SJCRH30 (cell line): Measurements from ENCODE around the gene PATJ. TPM values are rescaled to one million over a fixed set of nuclear protein-coding genes. Genes with fewer than 3 reads are reported as not detected.

Source experiments
- DNase-seq, 2 experiments: peaks; one replicate each; pipeline ENCODE4 v3.0.0-alpha.2; 2015 to 2020
- H3K27ac ChIP-seq: fragments of 250-450 bp; sonication (Bioruptor Pico); 2 replicates; pipeline ENCODE4 v1.5.1; 2020; ENCODE audit warnings: mild to moderate bottlenecking, moderate library complexity
- H3K27me3 ChIP-seq: fragments of 250-450 bp; sonication (Bioruptor Pico); 2 replicates; pipeline ENCODE4 v1.5.1; 2020; ENCODE audit warnings: mild to moderate bottlenecking, moderate library complexity
- H3K36me3 ChIP-seq: fragments of 250-450 bp; sonication (Bioruptor Pico); 2 replicates; pipeline ENCODE4 v1.5.1; 2020; ENCODE audit warnings: mild to moderate bottlenecking, moderate library complexity
- H3K4me1 ChIP-seq: fragments of 250-450 bp; sonication (Bioruptor Pico); 2 replicates; pipeline ENCODE4 v1.5.1; 2020; ENCODE audit warnings: mild to moderate bottlenecking, moderate library complexity
- H3K4me3 ChIP-seq: fragments of 250-450 bp; sonication (Bioruptor Pico); 2 replicates; pipeline ENCODE4 v1.5.1; 2020; ENCODE audit warnings: mild to moderate bottlenecking, moderate library complexity
- H3K9me3 ChIP-seq: fragments of 250-450 bp; sonication (Bioruptor Pico); replicated peaks from 2 replicates; pipeline ENCODE4 v1.5.1; 2020; ENCODE audit warnings: mild to moderate bottlenecking, moderate library complexity
- total RNA-seq: library from RNA; depleted of rRNA; stranded (reverse); fragments of >200 nt; shearing (Covaris generic); gene quantifications from 2 replicates; pipeline ENCODE4 v1.2.3, GENCODE V29; 2014

Gene PATJ
- total RNA-seq, 1 experiment from 2014 or later, result 4.0 TPM

- DNase-seq, result no peak
- Histone ChIP-seq H3K27ac (no peak overlapping the region), H3K9me3 (no peaks in the 10 kb centered on the region), H3K36me3 (no peaks in the 10 kb centered on the region), H3K4me1 (no peaks in the 10 kb centered on the region), H3K4me3 (no peak overlapping the region), H3K27me3 (no peaks in the 10 kb centered on the region)
Observed at GRCh38 chr1:62088439-62088838, 346.2 kb downstream of the PATJ start.

DNA sequence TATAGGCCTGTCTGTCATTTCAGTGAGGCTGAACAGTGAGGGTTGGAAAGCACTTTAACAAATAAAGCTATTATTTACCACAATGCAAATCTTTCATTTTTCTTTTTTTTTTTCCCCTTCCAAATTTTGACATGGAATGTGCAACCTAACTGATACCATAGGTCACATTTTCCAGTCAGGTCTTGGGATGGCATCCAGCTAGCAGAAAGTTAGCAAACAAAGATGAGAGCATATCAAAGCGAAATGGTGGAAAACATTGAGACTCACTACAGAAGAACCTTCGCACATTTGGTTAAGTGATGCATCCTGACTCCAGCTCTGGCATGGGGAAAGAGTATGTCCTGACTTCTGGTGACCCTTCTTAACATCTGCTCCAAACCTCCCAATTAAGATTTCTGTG lies 347.3 kb downstream of the PATJ start:
- H3K9me3 ChIP-seq, result no peaks in the 10 kb centered on the region

DNA sequence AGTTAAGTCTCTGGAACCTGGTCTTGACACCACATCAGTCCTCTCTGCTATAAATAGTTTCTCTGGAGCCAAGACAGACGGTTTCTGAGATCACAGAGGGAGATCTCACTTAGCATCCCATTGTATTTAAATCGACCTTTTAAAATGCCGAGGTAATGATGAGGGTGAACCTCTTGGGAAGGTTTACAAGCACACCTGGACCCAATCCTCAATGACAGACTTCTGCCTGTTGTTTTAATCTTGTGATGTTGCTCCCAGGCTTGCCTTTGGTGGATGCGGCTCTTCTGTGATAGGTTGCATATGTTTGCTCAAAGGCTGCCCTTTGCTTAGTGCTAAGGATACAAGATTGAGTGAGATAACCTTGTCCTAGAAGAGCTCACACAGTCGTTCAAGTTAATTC lies 347.7 kb downstream of the PATJ start:
- no peaks in the 10 kb centered on the region for H3K9me3 ChIP-seq
- H3K27me3 ChIP-seq, result no peaks in the 10 kb centered on the region
- no peak overlapping the region for H3K27ac ChIP-seq
- no peak for DNase-seq
- H3K36me3 ChIP-seq, result no peaks in the 10 kb centered on the region
- H3K4me1 ChIP-seq, result no peaks in the 10 kb centered on the region
- no peak overlapping the region for H3K4me3 ChIP-seq

More for the DNA sequence above, 347.3 kb downstream of the PATJ start:
- Histone ChIP-seq H3K4me3 (no peak overlapping the region), H3K4me1 (no peaks in the 10 kb centered on the region), H3K27ac (no peak overlapping the region), H3K27me3 (no peaks in the 10 kb centered on the region), H3K36me3 (no peaks in the 10 kb centered on the region)
- DNase-seq, result no peak

- Histone ChIP-seq H3K27me3 (no peaks in the 10 kb centered on the region), H3K27ac (no peak overlapping the region), H3K36me3 (no peaks in the 10 kb centered on the region), H3K4me1 (no peaks in the 10 kb centered on the region), H3K4me3 (no peak overlapping the region), H3K9me3 (no peaks in the 10 kb centered on the region)
- no peak for DNase-seq
Observed at GRCh38 chr1:62092110-62092509, 349.8 kb downstream of the PATJ start.

GRCh38 chr1:62093261-62093660 lies 351.0 kb downstream of the PATJ start:
- DNase-seq, result no peak
- Histone ChIP-seq H3K9me3 (no peaks in the 10 kb centered on the region), H3K27ac (no peak overlapping the region), H3K4me1 (no peaks in the 10 kb centered on the region), H3K36me3 (no peaks in the 10 kb centered on the region), H3K4me3 (no peak overlapping the region), H3K27me3 (no peaks in the 10 kb centered on the region)

DNA sequence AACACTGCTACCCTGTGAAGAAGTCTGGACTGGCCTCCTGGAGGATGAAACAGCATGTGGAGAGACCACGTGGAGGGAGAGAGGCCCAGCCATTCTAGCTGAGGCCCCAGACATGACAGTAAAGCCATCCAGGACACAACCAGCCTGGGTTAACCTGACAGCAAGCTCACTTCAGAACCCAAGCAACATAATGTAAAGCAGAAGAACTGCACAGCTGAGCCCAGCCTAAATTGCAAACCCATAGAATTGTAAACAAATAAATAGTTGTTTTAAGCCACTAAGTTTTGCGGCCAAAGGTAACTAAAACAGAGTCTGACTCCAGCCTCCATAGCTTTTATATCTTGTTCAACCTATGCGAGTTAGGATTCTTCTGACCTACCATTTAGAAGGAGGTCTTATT lies 355.2 kb downstream of the PATJ start:
- H3K27me3 ChIP-seq, result no peaks in the 10 kb centered on the region
- H3K27ac ChIP-seq, result no peak overlapping the region
- H3K4me1 ChIP-seq, result no peaks in the 10 kb centered on the region
- H3K9me3 ChIP-seq, result no peaks in the 10 kb centered on the region
- DNase-seq, result no peak
- no peak overlapping the region for H3K4me3 ChIP-seq
- H3K36me3 ChIP-seq, result no peaks in the 10 kb centered on the region

GRCh38 chr1:62100442-62100841 lies 358.2 kb downstream of the PATJ start:
- DNase-seq, result no peak
- H3K4me1 ChIP-seq, result no peaks in the 10 kb centered on the region
- H3K4me3 ChIP-seq, result no peak overlapping the region
- no peaks in the 10 kb centered on the region for H3K9me3 ChIP-seq
- H3K36me3 ChIP-seq, result no peaks in the 10 kb centered on the region
- H3K27me3 ChIP-seq, result no peaks in the 10 kb centered on the region
- no peak overlapping the region for H3K27ac ChIP-seq

- Histone ChIP-seq H3K36me3 (no peaks in the 10 kb centered on the region), H3K9me3 (no peaks in the 10 kb centered on the region), H3K4me1 (no peaks in the 10 kb centered on the region), H3K27me3 (no peaks in the 10 kb centered on the region), H3K4me3 (no peak overlapping the region), H3K27ac (no peak overlapping the region)
- no peak for DNase-seq
Observed at GRCh38 chr1:62103846-62104245, 361.6 kb downstream of the PATJ start.

- Histone ChIP-seq H3K27ac (no peak overlapping the region), H3K27me3 (no peaks in the 10 kb centered on the region), H3K36me3 (no peaks in the 10 kb centered on the region), H3K4me3 (no peak overlapping the region), H3K4me1 (no peaks in the 10 kb centered on the region), H3K9me3 (no peaks in the 10 kb centered on the region)
- DNase-seq, result no peak
Observed at GRCh38 chr1:62107923-62108322, 365.6 kb downstream of the PATJ start.

GRCh38 chr1:62109124-62109523 lies 366.8 kb downstream of the PATJ start:
- Histone ChIP-seq H3K27me3 (no peaks in the 10 kb centered on the region), H3K9me3 (no peaks in the 10 kb centered on the region), H3K36me3 (no peaks in the 10 kb centered on the region), H3K27ac (no peak overlapping the region), H3K4me3 (no peak overlapping the region), H3K4me1 (no peaks in the 10 kb centered on the region)
- no peak for DNase-seq

DNA sequence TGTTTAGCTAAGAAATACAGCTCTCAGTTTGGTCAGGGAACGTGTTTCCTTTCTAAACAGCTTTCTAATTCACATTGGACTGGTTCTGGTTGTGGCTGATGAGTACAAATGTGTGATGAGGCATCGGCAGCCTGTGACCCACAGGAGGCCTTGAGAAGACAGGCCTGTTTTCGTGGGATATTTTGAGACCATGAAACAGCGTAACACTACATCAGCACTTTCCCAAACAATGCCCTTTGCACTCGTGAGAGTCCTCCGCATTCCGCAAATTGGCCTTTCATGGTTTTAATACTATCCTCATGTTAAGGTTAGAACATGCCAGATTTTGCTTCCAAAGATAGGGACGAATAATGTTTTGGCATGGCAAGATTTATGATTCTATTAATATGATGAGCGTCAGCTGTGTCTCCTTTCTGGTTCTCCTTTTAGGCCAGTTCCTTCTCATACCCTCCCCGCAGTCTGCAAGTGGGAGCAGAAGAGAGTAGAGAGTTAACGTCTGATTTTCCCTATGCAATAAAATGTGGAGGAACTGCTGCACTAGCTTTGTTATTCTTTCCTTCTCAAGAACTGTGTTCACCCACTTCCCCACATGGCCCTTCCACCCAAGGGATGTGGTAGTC lies 368.0 kb downstream of the PATJ start:
- DNase-seq, result no peak
- H3K27ac ChIP-seq, result no peak overlapping the region
- H3K4me3 ChIP-seq, result no peak overlapping the region
- H3K36me3 ChIP-seq, result no peaks in the 10 kb centered on the region
- no peaks in the 10 kb centered on the region for H3K9me3 ChIP-seq
- H3K27me3 ChIP-seq, result no peaks in the 10 kb centered on the region
- no peaks in the 10 kb centered on the region for H3K4me1 ChIP-seq

- no peak overlapping the region for H3K27ac ChIP-seq
- H3K9me3 ChIP-seq, result no peaks in the 10 kb centered on the region
- no peaks in the 10 kb centered on the region for H3K4me1 ChIP-seq
- no peaks in the 10 kb centered on the region for H3K36me3 ChIP-seq
- no peaks in the 10 kb centered on the region for H3K27me3 ChIP-seq
- H3K4me3 ChIP-seq, result no peak overlapping the region
- DNase-seq, result no peak
Observed at GRCh38 chr1:62111084-62111483, 368.8 kb downstream of the PATJ start.

DNA sequence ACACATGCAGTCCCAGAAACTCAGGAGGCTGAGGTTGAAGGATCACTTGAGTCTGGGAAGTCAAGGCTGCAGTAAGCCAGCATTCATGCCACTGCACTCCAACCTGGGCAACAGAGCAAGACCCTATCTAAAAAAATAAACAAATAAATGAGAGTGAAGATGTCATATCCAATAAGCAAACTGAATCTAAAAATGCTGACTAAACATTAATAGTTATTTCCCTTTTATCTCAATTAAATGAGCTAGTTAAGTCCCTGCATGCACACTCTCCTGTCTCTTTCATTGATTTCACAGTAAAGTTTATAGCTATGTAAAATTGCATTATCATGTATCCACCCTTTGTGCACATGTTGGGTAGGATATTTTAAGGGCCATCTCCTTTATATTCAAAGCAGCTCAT lies 371.2 kb downstream of the PATJ start:
- H3K36me3 ChIP-seq, result no peaks in the 10 kb centered on the region
- no peak overlapping the region for H3K4me3 ChIP-seq
- DNase-seq, result no peak
- no peaks in the 10 kb centered on the region for H3K27me3 ChIP-seq
- no peak overlapping the region for H3K27ac ChIP-seq
- H3K4me1 ChIP-seq, result no peaks in the 10 kb centered on the region
- H3K9me3 ChIP-seq, result no peaks in the 10 kb centered on the region

GRCh38 chr1:62117018-62117750 lies 374.9 kb downstream of the PATJ start:
- no peak overlapping the region for H3K27ac ChIP-seq
- no peak for DNase-seq

GRCh38 chr1:62126579-62127290 lies 384.5 kb downstream of the PATJ start:
- no peak overlapping the region for H3K27ac ChIP-seq
- H3K4me1 ChIP-seq, result peaks cover 12% of the 10 kb centered on the region
- DNase-seq, result no peak
- H3K9me3 ChIP-seq, result no peaks in the 10 kb centered on the region
- H3K4me3 ChIP-seq, result no peak overlapping the region
- no peaks in the 10 kb centered on the region for H3K27me3 ChIP-seq
- no peaks in the 10 kb centered on the region for H3K36me3 ChIP-seq

More at GRCh38 chr1:62117018-62117750, 374.9 kb downstream of the PATJ start:
- H3K27me3 ChIP-seq, result no peaks in the 10 kb centered on the region
- no peaks in the 10 kb centered on the region for H3K9me3 ChIP-seq
- peaks cover 19% of the 10 kb centered on the region for H3K4me1 ChIP-seq
- H3K4me3 ChIP-seq, result no peak overlapping the region
- no peaks in the 10 kb centered on the region for H3K36me3 ChIP-seq
